GM19023 (cell line): Measurements from ENCODE around the gene PRLR.
"Not testable (repeated sequence)": the region's sequence is repeated elsewhere in the genome, so short reads cannot be mapped to it uniquely, and the experiment has no call there.

Source experiments
- ATAC-seq: cut with Tn5 transposase; IDR thresholded peaks from one replicate; pipeline ENCODE4 v1.9.1; 2021; ENCODE audit warnings: mild to moderate bottlenecking, moderate library complexity; ENCODE audit not compliant: unreplicated experiment

PRLR gene

GRCh38 chr5:35230038-35230611 is at the start of gene PRLR:
Gene PRLR (minus strand): TSS chr5:35230487. CDS start chr5:35089620, 140,867 bp downstream.
- ATAC-seq: peak; percentile 29

- no peak for ATAC-seq
Observed at GRCh38 chr5:35274839-35275509, 44.7 kb upstream of the PRLR start.

- ATAC-seq: no peak
Observed at GRCh38 chr5:35269006-35269405, 38.7 kb upstream of the PRLR start.

GRCh38 chr5:35266276-35266675 is 36.0 kb upstream of the PRLR start:
- no peak for ATAC-seq

GRCh38 chr5:35264509-35264908 is 34.2 kb upstream of the PRLR start:
- ATAC-seq: no peak

GRCh38 chr5:35263266-35263877 is 33.1 kb upstream of the PRLR start:
- no peak for ATAC-seq

GRCh38 chr5:35253582-35253981 is 23.3 kb upstream of the PRLR start:
- no peak for ATAC-seq

- no peak for ATAC-seq
Observed at GRCh38 chr5:35252963-35253362, 22.7 kb upstream of the PRLR start.

- ATAC-seq: no peak
Observed at GRCh38 chr5:35248843-35249780, 18.8 kb upstream of the PRLR start.

GRCh38 chr5:35247648-35248034 is 17.4 kb upstream of the PRLR start:
- no peak for ATAC-seq

- no peak for ATAC-seq
Observed at GRCh38 chr5:35246900-35247647, 16.8 kb upstream of the PRLR start.

GRCh38 chr5:35246411-35246810 is 16.1 kb upstream of the PRLR start:
- no peak for ATAC-seq

- ATAC-seq: not testable (repeated sequence)
Observed at GRCh38 chr5:35245371-35245770, 15.1 kb upstream of the PRLR start.

GRCh38 chr5:35244171-35244570 is 13.9 kb upstream of the PRLR start:
- no peak for ATAC-seq

GRCh38 chr5:35242702-35243258 is 12.5 kb upstream of the PRLR start:
- no peak for ATAC-seq

- no peak for ATAC-seq
Observed at GRCh38 chr5:35240892-35241291, 10.6 kb upstream of the PRLR start.

GRCh38 chr5:35239911-35240610 is 9.8 kb upstream of the PRLR start:
- no peak for ATAC-seq

- no peak for ATAC-seq
Observed at GRCh38 chr5:35239476-35239875, 9.2 kb upstream of the PRLR start.

- ATAC-seq: peak; percentile 80
Observed at GRCh38 chr5:35237580-35238376, 7.5 kb upstream of the PRLR start.
